ENCODE data around the gene CASS4.

Gene CASS4

GRCh38 chr20:56426026-56426425, 14.0 kb downstream of the CASS4 start:
- no peak for DNase-seq

- no peak for DNase-seq
Measured at GRCh38 chr20:56426926-56427325, 14.9 kb downstream of the CASS4 start.

- DNase-seq: no peak
Measured at GRCh38 chr20:56427797-56428196, 15.7 kb downstream of the CASS4 start.

- no peak for DNase-seq
Measured at GRCh38 chr20:56428410-56428809, 16.4 kb downstream of the CASS4 start.

- DNase-seq: no peak
Measured at GRCh38 chr20:56428881-56429280, 16.8 kb downstream of the CASS4 start.

GRCh38 chr20:56429502-56429901, 17.4 kb downstream of the CASS4 start:
- peak; percentile 57 to 60 for DNase-seq

GRCh38 chr20:56429941-56430340, 17.9 kb downstream of the CASS4 start:
- no peak for DNase-seq

GRCh38 chr20:56430461-56430860, 18.4 kb downstream of the CASS4 start:
- no peak for DNase-seq

GRCh38 chr20:56430957-56431356, 18.9 kb downstream of the CASS4 start:
- no peak for DNase-seq

- no peak for DNase-seq
Measured at GRCh38 chr20:56431471-56431870, 19.4 kb downstream of the CASS4 start.

- no peak for DNase-seq
Measured at GRCh38 chr20:56433221-56433879, 21.3 kb downstream of the CASS4 start.

GRCh38 chr20:56433880-56434255, 21.8 kb downstream of the CASS4 start:
- no peak for DNase-seq

GRCh38 chr20:56437196-56437960, 25.3 kb downstream of the CASS4 start:
- no peak for DNase-seq

- DNase-seq: no peak
Measured at GRCh38 chr20:56438284-56438683, 26.2 kb downstream of the CASS4 start.

GRCh38 chr20:56439771-56440291, 27.8 kb downstream of the CASS4 start:
- DNase-seq: no peak

GRCh38 chr20:56440346-56441007, 28.4 kb downstream of the CASS4 start:
- peak; percentile 44 to 56 for DNase-seq

- no peak for DNase-seq
Measured at GRCh38 chr20:56442389-56443365, 30.6 kb downstream of the CASS4 start.

GRCh38 chr20:56443654-56444540, 31.8 kb downstream of the CASS4 start:
- no peak for DNase-seq

GRCh38 chr20:56445130-56445529, 33.1 kb downstream of the CASS4 start:
- DNase-seq: no peak

GRCh38 chr20:56445540-56445939, 33.5 kb downstream of the CASS4 start:
- DNase-seq: no peak

- no peak for DNase-seq
Measured at GRCh38 chr20:56447227-56447626, 35.2 kb downstream of the CASS4 start.

All from stimulated activated CD4-positive, alpha-beta T cell treated with anti-CD3 and anti-CD28 coated beads, Interleukin-2, amount 100 ng/mL, for 24 hours (primary cell).